ENCODE results near the gene ADAMTS13.

ADAMTS13 gene

DNA sequence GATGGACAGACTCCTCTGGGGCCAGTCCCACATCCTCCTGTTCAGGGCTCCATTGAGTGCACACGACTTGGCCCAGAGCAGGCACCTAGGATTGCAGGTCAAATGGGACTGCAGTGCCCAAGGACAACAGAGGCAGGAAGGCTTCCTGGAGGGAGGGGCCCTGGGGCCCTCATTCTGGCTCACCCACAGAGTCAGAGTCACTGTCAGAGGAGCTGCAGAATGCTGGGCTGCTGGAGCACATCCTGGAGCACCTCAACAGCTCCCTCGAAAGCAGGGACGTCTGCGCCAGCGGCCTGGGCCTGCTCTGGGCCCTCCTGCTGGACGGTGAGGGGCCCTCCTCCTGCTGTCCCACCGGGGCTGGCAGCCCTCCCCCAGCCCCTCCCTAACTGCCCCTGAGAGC, 19.5 kb upstream of the ADAMTS13 start:
- TF ChIP-seq, protein P1, sequence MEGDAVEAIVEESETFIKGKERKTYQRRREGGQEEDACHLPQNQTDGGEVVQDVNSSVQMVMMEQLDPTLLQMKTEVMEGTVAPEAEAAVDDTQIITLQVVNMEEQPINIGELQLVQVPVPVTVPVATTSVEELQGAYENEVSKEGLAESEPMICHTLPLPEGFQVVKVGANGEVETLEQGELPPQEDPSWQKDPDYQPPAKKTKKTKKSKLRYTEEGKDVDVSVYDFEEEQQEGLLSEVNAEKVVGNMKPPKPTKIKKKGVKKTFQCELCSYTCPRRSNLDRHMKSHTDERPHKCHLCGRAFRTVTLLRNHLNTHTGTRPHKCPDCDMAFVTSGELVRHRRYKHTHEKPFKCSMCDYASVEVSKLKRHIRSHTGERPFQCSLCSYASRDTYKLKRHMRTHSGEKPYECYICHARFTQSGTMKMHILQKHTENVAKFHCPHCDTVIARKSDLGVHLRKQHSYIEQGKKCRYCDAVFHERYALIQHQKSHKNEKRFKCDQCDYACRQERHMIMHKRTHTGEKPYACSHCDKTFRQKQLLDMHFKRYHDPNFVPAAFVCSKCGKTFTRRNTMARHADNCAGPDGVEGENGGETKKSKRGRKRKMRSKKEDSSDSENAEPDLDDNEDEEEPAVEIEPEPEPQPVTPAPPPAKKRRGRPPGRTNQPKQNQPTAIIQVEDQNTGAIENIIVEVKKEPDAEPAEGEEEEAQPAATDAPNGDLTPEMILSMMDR (IDR thresholded peaks at IDR 0.05; ENCODE audit: insufficient read depth, low read depth, low read length, missing control alignments): no peak
- no peak overlapping the region for H3K4me3 ChIP-seq (ENCODE audit: low read length)
- no peak for DNase-seq (ENCODE audit: low read depth)

DNA sequence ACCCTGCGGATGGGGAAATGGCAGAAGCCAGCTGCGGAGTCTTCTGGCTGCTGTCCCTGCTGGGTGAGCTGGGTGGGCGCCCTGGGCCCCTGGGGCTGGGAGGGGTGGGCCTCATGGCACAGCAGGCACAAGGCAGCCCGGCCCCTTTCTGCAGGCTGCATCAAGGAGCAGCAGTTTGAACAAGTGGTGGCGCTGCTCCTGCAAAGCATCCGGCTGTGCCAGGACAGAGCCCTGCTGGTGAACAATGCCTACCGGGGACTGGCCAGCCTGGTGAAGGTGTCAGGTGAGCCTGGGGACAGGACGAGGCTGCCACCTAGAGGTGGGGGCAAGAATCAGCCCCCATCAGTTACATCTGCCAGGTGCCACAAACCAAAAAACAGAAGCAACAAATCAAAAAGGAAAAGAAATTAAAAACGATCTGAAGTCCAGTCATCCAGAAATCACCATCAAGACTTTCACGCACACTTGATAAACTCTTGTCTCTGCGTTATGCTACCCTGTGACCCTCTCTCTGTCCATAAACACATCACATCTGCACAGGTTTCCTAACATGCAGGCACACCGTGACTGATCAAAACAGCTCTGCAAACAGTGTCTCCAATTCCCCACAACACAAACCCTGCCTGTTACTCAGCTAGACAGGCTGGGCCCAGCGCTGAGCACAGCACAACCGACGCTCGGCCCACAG, 18.3 kb upstream of the ADAMTS13 start:
- H3K4me3 ChIP-seq (ENCODE audit: low read length): no peak overlapping the region
- TF ChIP-seq, protein P1 (IDR thresholded peaks at IDR 0.05; ENCODE audit: insufficient read depth, low read depth, low read length, missing control alignments): peak; percentile 83
- DNase-seq (ENCODE audit: low read depth): peak; percentile 84

- H3K4me3 ChIP-seq (ENCODE audit: low read length): no peak overlapping the region
- TF ChIP-seq, protein P1 (IDR thresholded peaks at IDR 0.05; ENCODE audit: insufficient read depth, low read depth, low read length, missing control alignments): no peak
- no peak for DNase-seq (ENCODE audit: low read depth)
Observed at GRCh38 chr9:133404454-133405002, 17.6 kb upstream of the ADAMTS13 start.

DNA sequence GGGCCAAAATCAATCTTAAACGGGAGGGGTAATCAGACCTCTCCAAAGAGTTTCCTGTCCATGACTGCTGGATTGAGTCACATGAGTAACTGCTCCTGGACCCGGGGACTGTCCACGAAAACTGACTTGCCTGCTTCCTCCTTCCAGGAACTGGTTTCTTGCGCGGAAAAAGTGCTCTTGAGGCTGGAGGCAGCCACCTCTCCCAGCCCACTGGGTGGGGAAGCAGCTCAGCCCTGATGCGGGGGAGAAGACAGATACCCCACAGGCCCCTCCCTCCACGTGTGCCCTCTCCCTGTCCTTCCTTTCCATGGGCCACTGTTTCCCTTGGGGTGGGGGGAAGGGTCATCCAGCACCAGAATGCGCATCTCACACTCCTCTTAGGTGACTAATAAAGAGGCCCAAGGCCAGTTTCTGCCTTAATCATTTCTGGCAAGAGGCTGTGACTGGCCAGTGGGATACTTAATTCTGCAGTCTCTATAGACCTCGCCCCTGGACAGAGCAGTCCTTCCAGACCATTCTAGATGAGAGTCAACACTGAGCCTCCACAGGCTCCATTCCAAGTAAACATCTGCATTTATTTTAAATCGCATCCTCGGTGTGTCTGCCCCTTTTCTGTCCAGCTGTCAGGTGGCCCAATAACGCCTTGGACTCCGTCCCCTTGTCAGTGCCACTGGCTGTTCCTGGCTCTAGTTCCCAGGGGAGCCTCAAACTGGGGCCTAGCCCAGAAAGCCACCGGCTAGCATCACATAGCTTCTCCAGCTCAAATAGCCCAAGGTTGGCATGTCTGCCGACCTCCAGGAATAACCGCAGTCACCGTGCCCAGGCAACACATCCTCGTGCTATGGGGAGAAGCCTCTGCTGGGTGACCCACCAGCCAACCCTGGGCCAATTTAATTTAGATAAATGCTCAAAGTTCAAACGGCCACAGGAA, 16.4 kb upstream of the ADAMTS13 start:
- TF ChIP-seq, protein P1 (IDR thresholded peaks at IDR 0.05; ENCODE audit: insufficient read depth, low read depth, low read length, missing control alignments): no peak
- H3K4me3 ChIP-seq (ENCODE audit: low read length): no peak overlapping the region
- peak; percentile 9 for DNase-seq (ENCODE audit: low read depth)

GRCh38 chr9:133406480-133407307, 15.5 kb upstream of the ADAMTS13 start:
- H3K4me3 ChIP-seq (ENCODE audit: low read length): no peak overlapping the region
- peak; percentile 83 for DNase-seq (ENCODE audit: low read depth)
- TF ChIP-seq, protein P1 (IDR thresholded peaks at IDR 0.05; ENCODE audit: insufficient read depth, low read depth, low read length, missing control alignments): peak; percentile 90

DNA sequence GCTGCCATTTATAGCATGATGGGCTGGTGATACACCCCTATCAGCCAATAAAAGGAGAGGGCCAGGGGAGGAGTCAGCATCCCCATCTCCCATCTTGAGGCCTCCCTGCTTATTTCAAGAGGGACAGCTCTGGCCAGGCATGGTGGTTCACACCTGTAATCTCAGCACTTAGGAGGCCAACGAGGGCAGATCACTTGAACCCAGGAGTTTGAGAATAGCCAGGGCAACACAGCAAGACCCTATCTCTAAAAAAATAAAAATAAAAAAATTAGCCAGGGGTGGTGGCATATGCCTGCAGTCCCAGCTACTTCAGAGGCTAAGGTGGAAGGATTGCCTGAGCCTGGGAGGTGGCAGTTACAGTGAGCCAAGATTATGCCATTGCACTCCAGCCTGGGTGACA, 14.1 kb upstream of the ADAMTS13 start:
- H3K4me3 ChIP-seq (ENCODE audit: low read length): no peak overlapping the region
- TF ChIP-seq, protein P1 (IDR thresholded peaks at IDR 0.05; ENCODE audit: insufficient read depth, low read depth, low read length, missing control alignments): no peak
- DNase-seq (ENCODE audit: low read depth): no peak

Data from epithelial cell of esophagus (primary cell).